Kidney (tissue), 14 donors: ENCODE measurements around the gene CBFA2T3. TPM values are rescaled to one million over a fixed set of nuclear protein-coding genes. Genes with fewer than 3 reads are reported as not detected.
A peak's percentile ranks its signal among the peaks of the same experiment; 100 is the strongest.

ENCODE experiments used
- DNase-seq, 5 donors: peaks; one replicate each; pipeline ENCODE4 v3.0.0-alpha.2; 2013 to 2020
- FAIRE-seq: peaks from 2 replicates; lab custom pipeline; 2012; peaks lifted over from hg19 to GRCh38; lab: Jason Lieb, UNC
- H3K27ac ChIP-seq, 2 donors: one replicate each; pipeline ENCODE4 v1.7.0; 2013; ENCODE audit warnings: low read depth in 2 of 2, low read length in 2 of 2, inconsistent platforms in 1 of 2
- H3K27me3 ChIP-seq: one replicate; pipeline ENCODE4 v1.7.1; 2013; ENCODE audit warnings: low read length, inconsistent platforms; ENCODE audit not compliant: control insufficient read depth, insufficient read depth
- H3K36me3 ChIP-seq, 3 donors: one replicate each; pipeline versions ENCODE4 v1.7.0 to v1.7.1; 2013; ENCODE audit warnings: low read length in 3 of 3, control low read depth in 1 of 3, inconsistent platforms in 1 of 3; ENCODE audit not compliant: insufficient read depth in 3 of 3, control insufficient read depth in 2 of 3
- H3K4me1 ChIP-seq, 3 donors: one replicate each; pipeline versions ENCODE4 v1.7.0 to v1.7.1; 2013; ENCODE audit warnings: low read length in 3 of 3, inconsistent platforms in 1 of 3, low read depth in 1 of 3; ENCODE audit not compliant: control insufficient read depth in 2 of 3, insufficient read depth in 2 of 3
- H3K4me3 ChIP-seq, 3 donors: one replicate each; pipeline versions ENCODE4 v1.7.0 to v1.8.1; 2013; ENCODE audit warnings: low read length in 3 of 3, control low read depth in 1 of 3, inconsistent platforms in 1 of 3
- H3K9ac ChIP-seq, 3 donors: one replicate each; pipeline versions ENCODE4 v1.7.0 to v1.7.1; 2013; ENCODE audit warnings: low read length in 3 of 3, control low read depth in 1 of 3, inconsistent platforms in 1 of 3
- H3K9me3 ChIP-seq, 3 donors: one replicate each; pipeline versions ENCODE4 v1.7.0 to v1.7.1; 2013; ENCODE audit warnings: low read length in 3 of 3, control low read depth in 1 of 3, inconsistent platforms in 1 of 3; ENCODE audit not compliant: control insufficient read depth in 2 of 3, insufficient read depth in 1 of 3
- intact Hi-C: fragments of 100-400 bp; cut with DNase I; formaldehyde crosslinking; loops from one replicate; pipeline ENCODE4 v1.11.1; 2022
- polyA plus RNA-seq: library from polyadenylated mRNA; stranded (reverse); fragments of 350-450 nt; fragmentation: Illumina TruSeq; extraction: RNeasy Lipid Tissue Mini Kit (QIAGEN cat#74804); gene quantifications from one replicate; pipeline ENCODE4 v1.2.3, GENCODE V29; 2014; ENCODE audit warnings: low read depth, low replicate concordance; ENCODE audit not compliant: insufficient read depth
- total RNA-seq: library from RNA; stranded (reverse); fragmentation: NEBNext Ultra II Directional; extraction: Animal tissue kit (Norgen Biotek cat#: 25700); gene quantifications from one replicate; pipeline ENCODE4 v1.2.1, GENCODE V29; 2021
- TF ChIP-seq, protein P1 (sequence below): IDR thresholded peaks from 3 replicates; pipeline ENCODE4 v1.5.1; 2012; ENCODE audit warnings: mild to moderate bottlenecking, moderate library complexity, borderline replicate concordance; ENCODE audit not compliant: insufficient read depth; ENCODE audit errors: extremely low read depth
- donor health status: control.
- donor health status: control.
- donor health status: control.
- donor health status: control.
- donor health status: control.
- donor health status: DM: yes; HTN: yes; CAD: no.
- donor health status: Normal renal cell carcinoma (clear cell type).

Gene CBFA2T3
- total and polyA plus RNA-seq, 2 donors from 2014 or later = 0.75 to 8.0 TPM

DNA sequence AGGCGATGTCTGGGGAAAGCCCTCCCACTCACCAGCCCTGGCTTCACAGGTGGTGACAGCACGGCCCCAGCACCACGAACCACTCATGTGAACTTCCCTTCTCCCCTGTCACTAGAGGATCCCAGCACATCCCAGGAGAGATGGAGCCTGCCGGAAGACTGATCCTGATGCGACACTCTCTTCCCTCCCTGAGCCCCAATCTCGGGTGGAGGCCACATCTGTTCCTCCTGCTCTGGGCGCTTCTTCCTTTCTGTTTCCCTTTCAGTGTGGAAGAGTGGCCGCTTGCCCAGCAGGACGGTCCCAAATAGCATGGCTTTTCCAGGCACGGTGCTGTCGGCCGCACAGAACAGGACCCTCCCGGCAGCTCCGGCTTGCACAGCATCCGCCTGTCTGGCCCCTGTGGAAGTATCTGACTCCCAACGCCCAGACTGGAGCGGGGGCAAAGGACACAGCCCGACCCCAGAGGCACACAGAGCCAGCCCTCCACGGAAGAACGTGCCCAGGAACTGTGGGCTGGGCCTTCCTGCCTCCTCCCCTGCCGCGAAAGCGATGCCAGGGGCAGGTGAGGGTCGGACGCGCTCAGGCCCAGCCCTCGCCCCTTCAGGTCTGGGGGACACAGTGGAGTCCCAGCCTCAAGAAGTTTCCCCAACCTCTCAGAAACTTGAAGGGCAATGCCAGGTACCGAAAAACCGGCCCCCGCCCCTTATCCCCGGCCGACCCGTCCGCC lies 37.6 kb downstream of the CBFA2T3 start:
- Histone ChIP-seq H3K36me3 (no peaks in the 10 kb centered on the region), H3K4me3 (no peak overlapping the region), H3K9me3 (no peaks in the 10 kb centered on the region), H3K27ac (no peak overlapping the region), H3K9ac (no peak overlapping the region), H3K4me1 (peaks cover 0 to 2% (median 0%) of the 10 kb centered on the region in 3 donors), H3K27me3 (peaks cover 6% of the 10 kb centered on the region)
- DNase-seq (peak in 1 of 5 donors; percentile 46), FAIRE-seq (no peak)
- TF ChIP-seq, protein P1, sequence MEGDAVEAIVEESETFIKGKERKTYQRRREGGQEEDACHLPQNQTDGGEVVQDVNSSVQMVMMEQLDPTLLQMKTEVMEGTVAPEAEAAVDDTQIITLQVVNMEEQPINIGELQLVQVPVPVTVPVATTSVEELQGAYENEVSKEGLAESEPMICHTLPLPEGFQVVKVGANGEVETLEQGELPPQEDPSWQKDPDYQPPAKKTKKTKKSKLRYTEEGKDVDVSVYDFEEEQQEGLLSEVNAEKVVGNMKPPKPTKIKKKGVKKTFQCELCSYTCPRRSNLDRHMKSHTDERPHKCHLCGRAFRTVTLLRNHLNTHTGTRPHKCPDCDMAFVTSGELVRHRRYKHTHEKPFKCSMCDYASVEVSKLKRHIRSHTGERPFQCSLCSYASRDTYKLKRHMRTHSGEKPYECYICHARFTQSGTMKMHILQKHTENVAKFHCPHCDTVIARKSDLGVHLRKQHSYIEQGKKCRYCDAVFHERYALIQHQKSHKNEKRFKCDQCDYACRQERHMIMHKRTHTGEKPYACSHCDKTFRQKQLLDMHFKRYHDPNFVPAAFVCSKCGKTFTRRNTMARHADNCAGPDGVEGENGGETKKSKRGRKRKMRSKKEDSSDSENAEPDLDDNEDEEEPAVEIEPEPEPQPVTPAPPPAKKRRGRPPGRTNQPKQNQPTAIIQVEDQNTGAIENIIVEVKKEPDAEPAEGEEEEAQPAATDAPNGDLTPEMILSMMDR = no peak
- intact Hi-C loops = no loop called here

DNA sequence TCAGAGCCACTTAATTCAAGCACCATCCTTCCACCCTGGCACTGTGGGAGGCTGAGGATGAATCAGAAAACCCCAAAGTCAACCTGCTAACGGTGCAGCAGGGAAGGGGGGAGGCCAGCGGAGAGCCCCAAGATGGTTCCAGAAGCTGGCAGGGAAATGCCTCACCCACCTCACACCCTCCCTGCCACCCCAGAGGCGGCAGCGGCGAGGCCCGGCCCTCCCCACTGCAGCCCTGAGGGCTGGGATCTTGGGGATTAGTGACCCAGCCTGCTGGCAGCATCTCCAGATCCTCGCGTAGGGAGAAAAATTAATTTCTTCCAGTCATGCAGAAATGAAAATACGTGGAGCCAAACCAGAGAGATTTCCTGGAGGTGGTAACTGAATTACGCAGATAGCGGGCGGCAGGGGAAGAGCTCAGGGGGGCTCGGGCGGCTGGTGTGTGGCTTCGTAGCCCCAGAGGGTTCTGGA lies 38.2 kb downstream of the CBFA2T3 start:
- no peak overlapping the region for H3K27ac ChIP-seq
- intact Hi-C loops = no loop called here
- DNase-seq = no peak
- no peak overlapping the region for H3K4me3 ChIP-seq
- H3K4me1 ChIP-seq = peaks cover 0 to 2% (median 0%) of the 10 kb centered on the region in 3 donors
- H3K9me3 ChIP-seq = no peaks in the 10 kb centered on the region
- H3K9ac ChIP-seq = no peak overlapping the region
- TF ChIP-seq, protein P1 = no peak
- no peaks in the 10 kb centered on the region for H3K36me3 ChIP-seq
- H3K27me3 ChIP-seq = peaks cover 6% of the 10 kb centered on the region
- FAIRE-seq = no peak

- H3K9me3 ChIP-seq = no peaks in the 10 kb centered on the region
- TF ChIP-seq, protein P1 = no peak
- FAIRE-seq = no peak
- DNase-seq = no peak
- peaks cover 4% of the 10 kb centered on the region for H3K27me3 ChIP-seq
- no peak overlapping the region for H3K9ac ChIP-seq
- H3K4me3 ChIP-seq = no peak overlapping the region
- H3K4me1 ChIP-seq = peaks cover 0 to 2% (median 0%) of the 10 kb centered on the region in 3 donors
- no peak overlapping the region for H3K27ac ChIP-seq
- intact Hi-C loops = no loop called here
- H3K36me3 ChIP-seq = no peaks in the 10 kb centered on the region
These were observed 38.8 kb downstream of the CBFA2T3 start for GRCh38 chr16:88938119-88938776.
